Measurements from ENCODE around the gene PLCB1.
A peak's percentile ranks its signal among the peaks of the same experiment; 100 is the strongest.
"Not testable (repeated sequence)": the region's sequence is repeated elsewhere in the genome, so short reads cannot be mapped to it uniquely, and the experiment has no call there.

PLCB1 gene

GRCh38 chr20:8449123-8449522, 317.1 kb downstream of the PLCB1 start:
- no peak for DNase-seq

- DNase-seq, result no peak
Observed at GRCh38 chr20:8454137-8454712, 322.2 kb downstream of the PLCB1 start.

DNA sequence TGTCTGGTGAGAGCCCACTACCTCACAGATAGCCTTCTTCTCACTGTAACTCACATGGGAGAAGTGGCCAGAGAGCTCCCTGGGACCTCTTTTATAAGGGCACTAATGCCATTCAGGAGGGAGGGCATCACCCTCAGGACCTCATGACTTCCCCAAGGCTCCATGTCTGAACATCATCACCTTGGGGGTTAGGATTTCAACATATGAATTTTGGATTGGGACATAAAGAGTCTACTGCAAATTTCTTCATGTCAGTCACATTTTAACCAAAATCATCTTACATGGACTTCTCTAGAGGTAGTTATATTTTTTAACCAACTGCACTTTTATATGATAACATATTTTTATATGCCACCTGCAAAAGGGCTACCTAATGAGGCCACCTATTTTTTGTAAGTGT, 324.7 kb downstream of the PLCB1 start:
- DNase-seq, result no peak

DNA sequence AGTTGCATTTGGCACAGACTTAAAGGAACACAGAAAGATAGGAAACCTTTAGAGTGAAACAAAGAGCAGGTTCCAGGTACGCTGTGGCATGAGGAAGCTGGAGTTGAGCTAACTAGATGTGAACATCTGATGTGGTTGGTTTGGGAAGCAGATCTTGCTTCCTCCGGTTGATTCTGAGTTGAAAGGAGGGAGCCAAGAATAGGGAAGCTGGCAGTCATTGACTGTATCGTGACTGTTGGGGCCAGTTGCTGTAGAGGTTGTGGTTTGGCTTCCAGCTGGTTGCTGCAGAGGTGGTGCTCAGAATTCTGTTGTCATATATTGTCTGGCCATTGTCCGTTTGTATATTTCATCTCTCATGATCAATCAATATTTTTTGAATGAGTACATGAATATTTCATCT, 325.9 kb downstream of the PLCB1 start:
- no peak for DNase-seq

DNA sequence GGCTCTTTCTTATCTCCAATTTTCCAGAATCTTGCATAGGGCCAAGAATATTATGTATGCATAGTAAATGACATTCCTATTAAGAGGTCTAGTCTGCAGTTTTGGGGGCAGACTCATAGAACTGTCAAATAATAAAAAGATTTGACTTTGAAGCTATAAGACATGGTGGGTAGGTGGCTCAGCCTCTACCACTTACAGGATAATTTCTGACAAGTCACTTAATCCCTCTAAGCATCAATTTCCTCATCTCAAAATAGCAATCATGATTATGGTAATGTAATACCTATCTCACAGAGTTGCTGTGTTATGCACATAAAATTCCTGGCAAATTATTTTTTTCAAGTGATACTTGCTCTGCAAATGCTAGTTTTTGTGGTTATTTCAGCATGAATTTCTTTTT, 329.1 kb downstream of the PLCB1 start:
- DNase-seq, result no peak

DNA sequence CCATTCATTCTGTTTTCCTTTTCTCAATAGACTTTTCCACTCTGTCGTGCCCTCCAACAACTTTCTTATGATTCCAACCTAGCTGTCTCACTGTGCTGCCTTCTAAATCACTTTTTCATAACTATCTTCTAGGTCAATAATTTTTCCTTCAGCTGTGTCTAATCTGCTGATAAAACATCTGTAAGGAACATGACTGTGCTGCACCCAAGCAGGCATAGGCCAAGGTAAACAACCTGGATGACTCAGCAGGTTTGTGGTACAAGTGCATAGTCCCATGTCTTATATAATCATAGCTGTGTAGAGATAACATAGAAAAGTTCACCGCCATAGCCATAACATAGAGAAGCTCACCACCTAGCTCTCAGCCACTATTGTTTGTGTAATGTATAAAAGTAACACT, 332.3 kb downstream of the PLCB1 start:
- DNase-seq, result no peak

DNA sequence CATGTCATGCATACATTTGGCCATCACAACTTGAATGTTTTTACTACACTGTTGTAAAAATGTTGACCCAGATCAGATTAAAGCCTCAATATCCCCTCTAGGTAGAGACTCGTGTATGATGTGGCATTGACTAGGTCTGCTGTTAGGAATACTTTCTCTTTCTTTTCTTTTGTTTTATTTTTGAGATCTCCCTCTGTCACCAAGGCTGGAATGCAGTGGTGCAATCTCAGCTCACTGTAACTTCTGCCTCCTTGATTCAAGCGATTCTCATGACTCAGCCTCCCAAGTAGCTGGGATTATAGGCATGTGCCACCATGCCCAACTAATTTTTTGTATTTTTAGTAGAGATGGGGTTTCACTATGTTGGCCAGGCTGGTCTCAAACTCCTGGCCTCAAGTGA, 334.7 kb downstream of the PLCB1 start:
- DNase-seq, result not testable (repeated sequence)

DNA sequence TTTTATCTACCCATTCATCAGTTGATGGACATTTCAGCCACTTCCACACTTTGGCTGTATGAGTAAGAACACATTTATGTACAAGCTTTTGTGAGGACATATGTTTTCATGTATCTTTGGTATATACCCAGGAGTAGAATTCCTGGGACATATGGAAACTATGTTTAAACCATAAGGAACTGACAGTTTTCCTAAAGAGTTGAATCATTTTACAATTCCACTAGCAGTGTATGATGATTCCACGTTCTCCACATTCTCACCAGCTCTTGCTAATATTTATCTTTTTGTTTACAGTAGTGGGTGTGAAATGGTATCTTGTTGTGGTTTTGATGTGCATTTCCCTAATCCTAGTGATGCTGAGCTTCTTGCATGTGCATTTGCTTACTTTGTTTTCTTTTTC, 338.1 kb downstream of the PLCB1 start:
- DNase-seq, result no peak

DNA sequence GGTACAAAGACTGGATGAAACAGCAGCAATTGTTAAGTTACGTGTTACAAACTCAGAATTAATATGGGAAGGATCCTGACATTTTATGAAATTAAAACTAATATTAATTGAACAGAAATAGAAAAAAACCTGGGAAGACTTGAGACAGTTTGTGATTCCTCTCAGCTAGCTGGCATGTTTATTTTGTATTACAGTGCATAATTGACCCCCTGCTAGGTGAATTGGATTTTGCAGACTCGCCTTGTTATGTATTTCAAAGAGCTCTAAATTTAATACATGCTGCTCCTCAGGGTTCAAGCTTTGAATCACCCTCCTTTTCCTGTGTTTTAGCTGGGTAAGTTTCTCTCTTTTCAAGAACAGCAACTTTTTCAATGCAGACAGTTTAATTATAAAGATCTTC, 339.4 kb downstream of the PLCB1 start:
- no peak for DNase-seq

- no peak for DNase-seq
Observed at GRCh38 chr20:8473459-8473858, 341.4 kb downstream of the PLCB1 start.

DNA sequence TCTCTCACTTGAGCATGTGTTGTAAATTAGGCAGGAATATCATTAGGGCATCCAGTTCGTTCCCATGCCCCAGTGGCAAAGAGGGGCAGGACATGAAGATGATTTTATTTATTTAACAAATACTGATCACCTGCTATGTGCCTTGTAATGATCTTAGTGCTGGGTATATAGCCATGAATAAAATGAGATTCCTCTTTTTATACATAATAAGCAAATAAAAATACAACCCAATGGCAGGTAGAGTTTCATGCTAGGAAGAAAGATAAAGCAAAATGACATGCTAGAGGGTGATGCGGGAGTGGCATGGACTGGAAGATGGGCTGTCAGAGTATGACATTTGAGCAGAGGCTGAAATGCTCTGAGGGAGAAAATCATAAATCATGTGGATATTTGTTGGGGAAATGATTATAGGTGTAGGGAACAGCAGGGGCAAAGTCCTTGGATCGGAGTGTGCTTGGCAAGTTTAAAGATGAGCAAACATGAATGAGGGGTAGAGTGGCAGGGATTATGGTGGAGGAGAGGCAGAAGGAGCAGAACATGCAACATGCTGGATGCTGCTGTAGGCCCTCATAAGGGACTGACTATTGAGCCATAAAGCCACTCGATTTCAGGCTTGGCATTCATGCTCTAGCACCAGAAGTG, 342.1 kb downstream of the PLCB1 start:
- DNase-seq, result no peak

DNA sequence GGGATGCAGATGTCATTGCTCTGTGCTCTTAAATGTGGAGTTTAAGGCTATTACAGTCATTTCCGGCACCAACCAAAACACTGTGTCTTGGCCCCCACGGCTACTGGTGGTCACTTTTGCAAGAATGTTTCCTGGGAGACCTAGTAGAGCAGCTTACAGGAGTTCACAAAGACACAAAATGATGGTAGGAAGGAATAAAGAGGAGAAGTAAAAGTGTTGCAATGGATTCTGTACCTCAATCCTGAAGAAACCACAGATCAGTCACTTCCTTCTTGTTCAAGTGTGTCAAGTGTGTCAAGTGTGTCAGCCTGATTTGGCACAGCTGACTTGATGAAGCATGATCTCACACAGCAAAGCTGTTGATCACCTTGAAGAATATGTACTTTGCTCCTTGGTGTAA, 344.0 kb downstream of the PLCB1 start:
- DNase-seq, result no peak

- no peak for DNase-seq
Observed at GRCh38 chr20:8480597-8480996, 348.5 kb downstream of the PLCB1 start.

DNA sequence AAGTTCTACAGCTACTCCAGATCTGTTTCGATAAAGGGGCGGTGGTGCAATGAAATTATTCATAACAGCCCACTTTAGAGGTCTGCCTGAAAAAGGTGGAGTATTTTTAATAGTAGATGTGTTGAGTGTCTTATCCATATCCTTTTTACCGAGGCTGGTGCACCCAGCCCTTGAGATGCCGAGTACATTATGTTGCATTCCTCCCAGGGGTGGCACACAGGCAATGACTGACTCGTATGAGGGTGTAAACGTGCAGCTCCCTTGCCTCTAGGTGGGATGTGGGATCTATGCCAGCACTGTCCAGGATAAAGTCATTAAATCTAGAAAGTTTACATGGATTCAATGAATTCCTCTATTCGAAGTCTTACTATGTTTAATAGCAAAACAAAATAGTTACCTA, 355.6 kb downstream of the PLCB1 start:
- DNase-seq, result no peak

DNA sequence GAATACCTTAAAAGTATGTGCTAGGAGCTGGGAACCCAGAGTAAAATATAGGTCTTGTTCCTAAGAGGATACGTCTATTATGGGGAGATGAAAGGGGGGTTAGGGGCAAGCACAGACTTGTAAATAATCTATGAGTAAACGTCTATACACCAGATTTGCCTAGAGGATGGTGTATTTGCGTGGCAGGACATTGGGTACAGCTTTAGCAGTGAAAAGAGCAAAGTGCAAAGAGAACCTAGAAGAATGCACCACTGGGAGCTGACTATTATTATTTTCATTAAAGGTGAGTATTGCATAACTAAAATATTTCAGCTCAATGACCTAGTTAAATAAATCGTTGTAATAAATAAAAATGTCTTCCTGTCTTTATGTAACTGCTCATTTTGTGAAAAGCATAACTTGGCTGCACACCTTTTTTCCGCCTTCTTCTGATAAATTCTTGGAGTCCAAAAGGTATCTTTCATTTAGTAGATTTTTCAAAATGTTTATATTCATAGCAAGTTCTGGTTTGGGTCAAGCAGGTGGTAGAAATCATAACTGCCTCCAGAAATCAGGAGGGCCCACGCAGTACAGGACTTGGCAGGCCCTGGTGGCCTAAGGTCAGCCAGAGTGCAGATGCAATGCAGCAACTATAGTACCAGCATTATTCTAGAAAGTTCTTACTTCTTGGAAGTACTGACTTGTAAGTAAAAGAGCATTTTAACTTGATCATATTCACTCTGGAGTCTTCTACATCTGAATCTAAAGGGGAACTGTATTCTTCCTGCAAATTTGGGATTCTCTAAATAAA, 357.2 kb downstream of the PLCB1 start:
- DNase-seq, result no peak

DNA sequence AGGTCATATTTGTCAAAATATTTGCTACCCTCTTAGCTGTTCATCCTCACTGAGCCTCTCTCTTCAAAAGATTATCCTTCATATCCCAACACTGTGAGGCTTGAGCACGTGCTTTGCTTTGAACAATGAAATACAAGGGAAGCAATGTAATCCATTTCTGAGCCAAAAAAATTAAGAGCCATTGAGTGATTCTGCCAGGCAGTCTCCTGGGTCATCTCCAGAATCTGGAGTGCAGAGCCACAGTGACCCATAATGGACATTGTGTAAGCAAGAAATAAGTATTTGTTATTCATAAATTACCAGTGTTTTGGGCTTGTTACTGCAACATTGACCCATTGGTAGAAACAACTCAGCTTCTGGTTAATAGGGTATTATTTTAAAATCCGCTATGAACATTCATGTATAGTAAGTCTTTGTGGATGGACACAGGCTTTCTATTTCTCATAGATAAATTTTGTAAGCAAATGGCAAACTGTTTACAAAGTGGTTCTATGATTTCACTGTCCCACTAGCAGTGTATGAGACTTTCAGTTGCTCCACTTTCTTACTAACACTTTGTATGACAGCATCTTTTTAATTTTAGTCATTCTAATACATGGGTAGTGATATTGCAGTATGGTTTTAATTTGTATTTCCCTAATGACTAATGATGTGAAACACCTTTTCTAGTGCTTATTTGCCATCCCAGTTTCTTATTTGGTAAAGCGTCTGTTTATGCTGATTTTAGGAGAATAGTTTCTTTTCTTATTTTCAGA, 358.2 kb downstream of the PLCB1 start:
- peak in 1 of 14 donors; percentile 3 for DNase-seq

- no peak for DNase-seq
Observed at GRCh38 chr20:8492173-8492572, 360.1 kb downstream of the PLCB1 start.

DNA sequence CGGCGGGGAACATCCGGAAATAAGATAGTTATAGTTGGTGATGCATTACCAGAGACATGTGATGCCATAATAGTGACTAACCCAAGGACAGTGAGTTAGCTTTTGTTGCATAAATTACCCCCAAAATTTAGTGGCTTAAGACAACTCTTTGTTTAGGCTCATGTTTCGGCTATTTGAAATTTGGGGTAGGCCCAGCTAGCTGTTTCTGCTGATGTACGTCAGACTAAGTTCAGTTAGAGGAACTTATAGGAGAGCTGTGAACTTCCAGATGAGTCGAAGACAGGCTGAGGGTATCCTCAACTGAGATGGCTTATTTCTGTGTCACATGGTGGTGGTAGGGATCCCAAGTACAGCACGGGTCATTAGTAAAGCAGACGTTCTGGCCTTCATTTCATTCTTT, 366.5 kb downstream of the PLCB1 start:
- no peak for DNase-seq

GRCh38 chr20:8504030-8504429, 372.0 kb downstream of the PLCB1 start:
- DNase-seq, result no peak

- no peak for DNase-seq
Observed at GRCh38 chr20:8505476-8506200, 373.6 kb downstream of the PLCB1 start.

- no peak for DNase-seq
Observed at GRCh38 chr20:8507231-8507630, 375.2 kb downstream of the PLCB1 start.

- DNase-seq, result no peak
Observed at GRCh38 chr20:8509809-8510208, 377.7 kb downstream of the PLCB1 start.

- no peak for DNase-seq
Observed at GRCh38 chr20:8510808-8511207, 378.7 kb downstream of the PLCB1 start.

Data from C1 segment of cervical spinal cord (tissue), 14 donors.